H7 (cell line): ENCODE measurements around the gene AMIGO3. TPM values are rescaled to one million over a fixed set of nuclear protein-coding genes. Genes with fewer than 3 reads are reported as not detected.
"Not testable (repeated sequence)": the region's sequence is repeated elsewhere in the genome, so short reads cannot be mapped to it uniquely, and the experiment has no call there.

ENCODE experiments used
- DNase-seq: peaks from one replicate; pipeline ENCODE4 v3.0.0; 2012
- H3K27me3 ChIP-seq: 2 replicates; pipeline ENCODE4 v1.6.0; 2011; ENCODE audit warnings: mild to moderate bottlenecking, low read length; ENCODE audit not compliant: control insufficient read depth, insufficient read depth
- H3K36me3 ChIP-seq: replicated peaks from 2 replicates; pipeline ENCODE4 v1.5.1; 2011; ENCODE audit warnings: low read length; ENCODE audit not compliant: control insufficient read depth, insufficient read depth
- H3K4me3 ChIP-seq: 2 replicates; pipeline ENCODE4 v1.5.1; 2011; ENCODE audit warnings: low read depth, mild to moderate bottlenecking, control low read depth, low read length, moderate library complexity; ENCODE audit not compliant: insufficient read depth
- total RNA-seq: library from RNA; depleted of rRNA; stranded (reverse); fragments of >200 nt; shearing (Covaris generic); gene quantifications from 2 replicates; pipeline ENCODE4 v1.2.3, GENCODE V29; 2014

Gene AMIGO3
- total RNA-seq, 1 experiment from 2014 or later, result 5.8 TPM

GRCh38 chr3:49694409-49695070, 24.9 kb downstream of the AMIGO3 start:
- DNase-seq, H3K36me3 ChIP-seq, H3K27me3 ChIP-seq, H3K4me3 ChIP-seq: not testable (repeated sequence)

- not testable (repeated sequence) for H3K27me3 ChIP-seq, H3K4me3 ChIP-seq, H3K36me3 ChIP-seq, DNase-seq
These were observed 28.0 kb downstream of the AMIGO3 start for GRCh38 chr3:49691481-49691880.

- DNase-seq, H3K27me3 ChIP-seq, H3K36me3 ChIP-seq, H3K4me3 ChIP-seq: not testable (repeated sequence)
These were observed 28.6 kb downstream of the AMIGO3 start for GRCh38 chr3:49690856-49691255.

GRCh38 chr3:49689908-49690624, 29.4 kb downstream of the AMIGO3 start:
- H3K36me3 ChIP-seq, H3K27me3 ChIP-seq, DNase-seq: not testable (repeated sequence)
- peak overlapping the region; percentile 88 for H3K4me3 ChIP-seq

- Histone ChIP-seq H3K4me3 (peak within 1 kb of the TSS; percentile 88), H3K36me3 (no peaks in the 10 kb centered on the region; the same call in 1 of the 2 replicates), H3K27me3 (no peaks in the 10 kb centered on the region; the same call in 1 of the 2 replicates)
- DNase-seq, result peak; percentile 98
These were observed 30.2 kb downstream of the AMIGO3 start, which contains the start of the genes MST1 and RNF123 for GRCh38 chr3:49689046-49689907. Gene MST1 (minus strand): TSS chr3:49689474. CDS start chr3:49688691, 783 bp downstream. Gene RNF123 (plus strand): TSS chr3:49689557. CDS start chr3:49691166, 1,609 bp downstream.

- not testable (repeated sequence) for H3K36me3 ChIP-seq, DNase-seq, H3K27me3 ChIP-seq
- H3K4me3 ChIP-seq, result peak overlapping the region; percentile 88; the same call in 1 of the 2 replicates
These were observed 31.0 kb downstream of the AMIGO3 start for GRCh38 chr3:49688338-49689045.

GRCh38 chr3:49687424-49687795, 32.1 kb downstream of the AMIGO3 start:
- not testable (repeated sequence) for H3K27me3 ChIP-seq, DNase-seq
- Histone ChIP-seq H3K36me3 (peaks cover 14% of the 10 kb centered on the region), H3K4me3 (peak overlapping the region; percentile 52; the same call in 1 of the 2 replicates)

GRCh38 chr3:49686769-49687423, 32.6 kb downstream of the AMIGO3 start:
- H3K4me3 ChIP-seq, result peak overlapping the region; percentile 52
- not testable (repeated sequence) for H3K27me3 ChIP-seq
- peak; percentile 89 for DNase-seq
- peaks cover 15% of the 10 kb centered on the region for H3K36me3 ChIP-seq

GRCh38 chr3:49686346-49686745, 33.1 kb downstream of the AMIGO3 start:
- H3K4me3 ChIP-seq, result peak overlapping the region; percentile 52
- H3K27me3 ChIP-seq, result not testable (repeated sequence)
- H3K36me3 ChIP-seq, result peaks cover 19% of the 10 kb centered on the region
- peak; percentile 89 for DNase-seq

GRCh38 chr3:49685846-49686245, 33.6 kb downstream of the AMIGO3 start:
- H3K27me3 ChIP-seq, DNase-seq: not testable (repeated sequence)
- Histone ChIP-seq H3K4me3 (peak overlapping the region; percentile 52), H3K36me3 (peaks cover 24% of the 10 kb centered on the region)

GRCh38 chr3:49685103-49685502, 34.4 kb downstream of the AMIGO3 start:
- H3K4me3 ChIP-seq, DNase-seq, H3K27me3 ChIP-seq: not testable (repeated sequence)
- peaks cover 30% of the 10 kb centered on the region for H3K36me3 ChIP-seq

GRCh38 chr3:49684453-49684852, 35.0 kb downstream of the AMIGO3 start:
- DNase-seq, H3K4me3 ChIP-seq, H3K27me3 ChIP-seq: not testable (repeated sequence)
- H3K36me3 ChIP-seq, result peaks cover 32% of the 10 kb centered on the region

- peaks cover 43% of the 10 kb centered on the region for H3K36me3 ChIP-seq
- no peak overlapping the region for H3K4me3 ChIP-seq
- H3K27me3 ChIP-seq, result no peaks in the 10 kb centered on the region; the same call in 1 of the 2 replicates
- no peak for DNase-seq
These were observed 36.3 kb downstream of the AMIGO3 start for GRCh38 chr3:49683162-49683561.
